Hepatocyte (in vitro differentiated cells): ENCODE data around the gene PTTG1IP.

Experiments
- EZH2 ChIP-seq: fragments of 200-600 bp; sonication (generic); IDR thresholded peaks from 2 replicates; pipeline ENCODE4 v1.6.1; 2016; ENCODE audit warnings: antibody characterized with exemption, mild to moderate bottlenecking, borderline replicate concordance
- TF ChIP-seq, protein P1 (sequence below): fragments of 200-600 bp; sonication (generic); IDR thresholded peaks from 2 replicates; pipeline ENCODE4 v1.5.1; 2016; ENCODE audit warnings: antibody characterized with exemption, mild to moderate bottlenecking; ENCODE audit not compliant: poor library complexity

DNA sequence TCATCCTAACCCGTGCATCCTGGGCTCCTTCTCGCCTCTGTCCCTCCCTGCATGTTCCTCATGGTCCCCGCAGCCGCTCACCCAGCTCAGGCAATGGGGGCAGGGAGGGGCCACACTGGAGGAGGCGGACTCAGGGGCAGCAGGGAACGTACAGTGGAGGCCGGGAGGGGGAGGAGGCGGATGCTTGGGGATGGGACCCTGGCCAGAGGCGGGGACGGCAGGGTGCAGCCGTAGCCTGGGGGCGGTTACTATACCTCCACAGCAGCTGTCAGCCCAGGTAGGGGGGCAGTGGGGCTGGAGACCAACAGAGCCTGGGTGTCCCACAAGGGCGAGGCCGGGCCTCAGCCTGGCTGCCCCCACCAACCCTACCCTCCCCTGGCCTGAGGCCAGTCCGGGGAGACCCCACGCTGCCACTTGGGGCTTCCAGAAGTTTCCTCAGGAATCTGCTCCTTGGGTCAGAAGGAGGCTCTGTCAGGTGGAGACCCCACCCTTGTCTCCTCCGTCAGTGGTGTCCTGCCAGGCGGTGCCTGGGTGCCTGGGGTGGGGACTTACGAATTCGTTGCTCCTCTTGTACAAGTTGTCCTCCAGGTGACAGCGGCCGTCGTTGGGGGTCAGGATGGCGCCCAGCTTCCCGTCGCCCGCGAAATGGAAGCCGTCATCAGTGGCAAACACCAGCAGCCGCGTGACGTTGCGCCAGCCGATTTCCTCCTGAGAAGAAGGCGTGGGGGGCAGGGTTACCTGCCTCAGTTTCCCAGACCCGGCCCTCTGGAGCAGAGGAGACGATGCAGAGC is 26.5 kb upstream of the PTTG1IP start:
- TF ChIP-seq, protein P1, sequence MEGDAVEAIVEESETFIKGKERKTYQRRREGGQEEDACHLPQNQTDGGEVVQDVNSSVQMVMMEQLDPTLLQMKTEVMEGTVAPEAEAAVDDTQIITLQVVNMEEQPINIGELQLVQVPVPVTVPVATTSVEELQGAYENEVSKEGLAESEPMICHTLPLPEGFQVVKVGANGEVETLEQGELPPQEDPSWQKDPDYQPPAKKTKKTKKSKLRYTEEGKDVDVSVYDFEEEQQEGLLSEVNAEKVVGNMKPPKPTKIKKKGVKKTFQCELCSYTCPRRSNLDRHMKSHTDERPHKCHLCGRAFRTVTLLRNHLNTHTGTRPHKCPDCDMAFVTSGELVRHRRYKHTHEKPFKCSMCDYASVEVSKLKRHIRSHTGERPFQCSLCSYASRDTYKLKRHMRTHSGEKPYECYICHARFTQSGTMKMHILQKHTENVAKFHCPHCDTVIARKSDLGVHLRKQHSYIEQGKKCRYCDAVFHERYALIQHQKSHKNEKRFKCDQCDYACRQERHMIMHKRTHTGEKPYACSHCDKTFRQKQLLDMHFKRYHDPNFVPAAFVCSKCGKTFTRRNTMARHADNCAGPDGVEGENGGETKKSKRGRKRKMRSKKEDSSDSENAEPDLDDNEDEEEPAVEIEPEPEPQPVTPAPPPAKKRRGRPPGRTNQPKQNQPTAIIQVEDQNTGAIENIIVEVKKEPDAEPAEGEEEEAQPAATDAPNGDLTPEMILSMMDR = no peak
- no peak for TF ChIP-seq EZH2
